IMR-90 (cell line): ENCODE results near the gene NUP93.

Experiments used
- CEBPB ChIP-seq: IDR thresholded peaks from 2 replicates; pipeline ENCODE4 v1.6.1; 2012; ENCODE audit warnings: low read depth, low read length, improper control_type of control experiment
- FOS ChIP-seq: fragments of 150-350 bp; IDR thresholded peaks from 2 replicates; pipeline ENCODE4 v1.6.1; 2016; ENCODE audit warnings: low read depth, low read length
- MXI1 ChIP-seq: IDR thresholded peaks from 2 replicates; pipeline ENCODE4 v1.6.1; 2012; ENCODE audit warnings: low read depth, mild to moderate bottlenecking, low read length, moderate library complexity, borderline replicate concordance
- NFE2L2 ChIP-seq: fragments of 150-350 bp; IDR thresholded peaks from 2 replicates; pipeline ENCODE4 v1.6.1; 2016; ENCODE audit warnings: low read depth, mild to moderate bottlenecking, low read length
- POLR2A ChIP-seq: IDR thresholded peaks from 2 replicates; pipeline ENCODE4 v1.6.1; 2012; ENCODE audit warnings: mild to moderate bottlenecking, low read depth, low read length
- RAD21 ChIP-seq: IDR thresholded peaks from 2 replicates; pipeline ENCODE4 v1.6.1; 2012; ENCODE audit warnings: low read length, improper control_type of control experiment
- RCOR1 ChIP-seq: IDR thresholded peaks from 2 replicates; pipeline ENCODE4 v1.6.1; 2012; ENCODE audit warnings: mild to moderate bottlenecking, low read length, improper control_type of control experiment; ENCODE audit not compliant: insufficient replicate concordance
- RFX5 ChIP-seq: IDR thresholded peaks from 2 replicates; pipeline ENCODE4 v1.8.0; 2012; ENCODE audit warnings: low read depth, mild to moderate bottlenecking, low read length, moderate library complexity
- SMC3 ChIP-seq: fragments of 150-350 bp; IDR thresholded peaks from 2 replicates; pipeline ENCODE4 v1.6.1; 2016; ENCODE audit warnings: low read depth, mild to moderate bottlenecking, antibody characterized with exemption, low read length, moderate library complexity
- TF ChIP-seq, protein P1 (sequence below): fragments of 150-350 bp; IDR thresholded peaks from 2 replicates; pipeline ENCODE4 v1.6.1; 2016; ENCODE audit warnings: low read depth, mild to moderate bottlenecking, low read length, moderate library complexity, borderline replicate concordance
- TF ChIP-seq, protein P2 (sequence below): conservative IDR thresholded peaks from 2 replicates; pipeline ENCODE4 v1.5.1; 2012; ENCODE audit warnings: mild to moderate bottlenecking, low read depth, low read length, improper control_type of control experiment

DNA sequence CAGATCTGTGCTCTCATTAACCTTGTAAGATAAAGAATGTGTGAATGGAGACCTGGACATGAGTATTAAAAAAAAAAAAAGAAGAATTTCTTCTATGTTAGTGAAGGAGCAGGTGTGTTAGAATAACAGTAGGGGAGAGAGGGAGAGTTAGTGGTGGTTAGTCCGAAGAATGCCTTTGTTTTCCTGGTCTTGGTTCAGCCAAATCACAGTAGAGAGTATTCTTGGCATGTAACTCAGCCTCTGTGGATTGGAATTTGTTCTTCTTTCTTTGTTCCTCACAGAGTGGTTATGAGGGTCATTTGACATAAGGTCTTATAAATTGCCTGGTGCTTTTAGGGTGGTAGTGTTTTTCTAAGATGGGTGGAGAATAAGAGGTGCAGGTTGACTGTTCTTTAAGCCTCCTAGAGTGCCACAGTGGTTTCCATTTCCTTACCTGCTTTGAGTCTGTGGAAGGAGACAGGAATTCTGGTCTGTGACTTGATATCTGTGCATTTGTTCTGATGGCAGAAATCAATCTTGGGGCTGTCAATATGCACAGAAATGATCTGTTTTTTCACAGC lies 17.6 kb downstream of the NUP93 start:
- no peak for TF ChIP-seq POLR2A
- TF ChIP-seq, protein P1, sequence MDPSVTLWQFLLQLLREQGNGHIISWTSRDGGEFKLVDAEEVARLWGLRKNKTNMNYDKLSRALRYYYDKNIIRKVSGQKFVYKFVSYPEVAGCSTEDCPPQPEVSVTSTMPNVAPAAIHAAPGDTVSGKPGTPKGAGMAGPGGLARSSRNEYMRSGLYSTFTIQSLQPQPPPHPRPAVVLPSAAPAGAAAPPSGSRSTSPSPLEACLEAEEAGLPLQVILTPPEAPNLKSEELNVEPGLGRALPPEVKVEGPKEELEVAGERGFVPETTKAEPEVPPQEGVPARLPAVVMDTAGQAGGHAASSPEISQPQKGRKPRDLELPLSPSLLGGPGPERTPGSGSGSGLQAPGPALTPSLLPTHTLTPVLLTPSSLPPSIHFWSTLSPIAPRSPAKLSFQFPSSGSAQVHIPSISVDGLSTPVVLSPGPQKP = no peak
- TF ChIP-seq, protein P2, sequence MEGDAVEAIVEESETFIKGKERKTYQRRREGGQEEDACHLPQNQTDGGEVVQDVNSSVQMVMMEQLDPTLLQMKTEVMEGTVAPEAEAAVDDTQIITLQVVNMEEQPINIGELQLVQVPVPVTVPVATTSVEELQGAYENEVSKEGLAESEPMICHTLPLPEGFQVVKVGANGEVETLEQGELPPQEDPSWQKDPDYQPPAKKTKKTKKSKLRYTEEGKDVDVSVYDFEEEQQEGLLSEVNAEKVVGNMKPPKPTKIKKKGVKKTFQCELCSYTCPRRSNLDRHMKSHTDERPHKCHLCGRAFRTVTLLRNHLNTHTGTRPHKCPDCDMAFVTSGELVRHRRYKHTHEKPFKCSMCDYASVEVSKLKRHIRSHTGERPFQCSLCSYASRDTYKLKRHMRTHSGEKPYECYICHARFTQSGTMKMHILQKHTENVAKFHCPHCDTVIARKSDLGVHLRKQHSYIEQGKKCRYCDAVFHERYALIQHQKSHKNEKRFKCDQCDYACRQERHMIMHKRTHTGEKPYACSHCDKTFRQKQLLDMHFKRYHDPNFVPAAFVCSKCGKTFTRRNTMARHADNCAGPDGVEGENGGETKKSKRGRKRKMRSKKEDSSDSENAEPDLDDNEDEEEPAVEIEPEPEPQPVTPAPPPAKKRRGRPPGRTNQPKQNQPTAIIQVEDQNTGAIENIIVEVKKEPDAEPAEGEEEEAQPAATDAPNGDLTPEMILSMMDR = no peak
- TF ChIP-seq RAD21 = no peak
- no peak for TF ChIP-seq FOS
- no peak for TF ChIP-seq RCOR1
- TF ChIP-seq MXI1 = no peak
- TF ChIP-seq SMC3 = no peak
- no peak for TF ChIP-seq CEBPB
- TF ChIP-seq NFE2L2 = no peak
- no peak for TF ChIP-seq RFX5
